Measurements from ENCODE around the gene ENOPH1. TPM values are rescaled to one million over a fixed set of nuclear protein-coding genes. Genes with fewer than 3 reads are reported as not detected.
"Not testable (repeated sequence)": the region's sequence is repeated elsewhere in the genome, so short reads cannot be mapped to it uniquely, and the experiment has no call there.

ENOPH1 gene
- total RNA-seq, result 36.7 TPM in 2 replicates

DNA sequence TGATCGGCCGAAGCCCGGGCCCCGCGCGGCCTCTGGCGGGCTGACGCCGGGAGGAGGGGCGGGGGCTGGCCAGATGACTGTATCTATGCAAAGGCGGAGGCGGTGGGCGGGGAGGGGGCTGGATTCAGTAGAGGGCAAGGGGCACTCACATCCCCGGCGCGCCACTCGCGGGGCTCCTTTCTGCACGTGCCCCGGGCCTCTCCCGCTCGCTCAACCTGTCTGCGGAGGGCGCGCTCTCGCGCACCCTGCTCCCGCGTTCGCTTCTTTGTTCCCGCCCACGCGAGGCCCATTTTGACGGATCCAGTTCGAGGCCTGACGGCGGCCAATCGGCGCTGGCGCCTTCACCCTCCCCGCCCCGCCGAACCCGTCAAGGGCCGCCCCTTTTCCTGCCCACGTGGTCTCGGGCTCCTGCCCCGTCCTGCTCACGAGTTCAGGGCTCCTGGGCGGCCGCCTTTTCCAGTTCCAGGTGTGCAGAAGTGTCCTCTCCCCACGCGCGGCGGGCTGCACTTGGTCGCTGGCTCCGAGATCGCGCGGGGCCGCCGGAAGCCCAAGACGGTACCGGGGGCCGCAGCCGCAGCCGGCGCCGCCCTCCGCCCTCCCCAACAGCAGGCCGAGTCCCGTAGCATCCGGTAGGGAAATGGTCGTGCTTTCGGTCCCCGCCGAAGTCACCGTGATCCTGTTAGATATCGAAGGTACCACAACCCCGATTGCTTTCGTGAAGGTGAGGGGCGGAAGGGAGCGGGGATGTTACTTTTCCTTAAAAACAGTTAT, at the start of gene ENOPH1, which contains the start of gene HNRNPDL:
ENOPH1 (plus strand) TSS at position 398 of the 771 bp plus-strand sequence; CDS start at position 638, 240 bp downstream.
HNRNPDL (minus strand) TSS at position 270 of the 771 bp plus-strand sequence. CDS start 772 bp downstream, outside the sequence.
- peak within 1 kb of the TSS; percentile 74 for H3K4me3 ChIP-seq (ENCODE audit: low read depth, low read length)
- peak; percentile 92 for DNase-seq (ENCODE audit: low read depth)
- TF ChIP-seq, protein P1, sequence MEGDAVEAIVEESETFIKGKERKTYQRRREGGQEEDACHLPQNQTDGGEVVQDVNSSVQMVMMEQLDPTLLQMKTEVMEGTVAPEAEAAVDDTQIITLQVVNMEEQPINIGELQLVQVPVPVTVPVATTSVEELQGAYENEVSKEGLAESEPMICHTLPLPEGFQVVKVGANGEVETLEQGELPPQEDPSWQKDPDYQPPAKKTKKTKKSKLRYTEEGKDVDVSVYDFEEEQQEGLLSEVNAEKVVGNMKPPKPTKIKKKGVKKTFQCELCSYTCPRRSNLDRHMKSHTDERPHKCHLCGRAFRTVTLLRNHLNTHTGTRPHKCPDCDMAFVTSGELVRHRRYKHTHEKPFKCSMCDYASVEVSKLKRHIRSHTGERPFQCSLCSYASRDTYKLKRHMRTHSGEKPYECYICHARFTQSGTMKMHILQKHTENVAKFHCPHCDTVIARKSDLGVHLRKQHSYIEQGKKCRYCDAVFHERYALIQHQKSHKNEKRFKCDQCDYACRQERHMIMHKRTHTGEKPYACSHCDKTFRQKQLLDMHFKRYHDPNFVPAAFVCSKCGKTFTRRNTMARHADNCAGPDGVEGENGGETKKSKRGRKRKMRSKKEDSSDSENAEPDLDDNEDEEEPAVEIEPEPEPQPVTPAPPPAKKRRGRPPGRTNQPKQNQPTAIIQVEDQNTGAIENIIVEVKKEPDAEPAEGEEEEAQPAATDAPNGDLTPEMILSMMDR (IDR thresholded peaks at IDR 0.05; ENCODE audit: insufficient read depth, low read depth, low read length), result no peak

DNA sequence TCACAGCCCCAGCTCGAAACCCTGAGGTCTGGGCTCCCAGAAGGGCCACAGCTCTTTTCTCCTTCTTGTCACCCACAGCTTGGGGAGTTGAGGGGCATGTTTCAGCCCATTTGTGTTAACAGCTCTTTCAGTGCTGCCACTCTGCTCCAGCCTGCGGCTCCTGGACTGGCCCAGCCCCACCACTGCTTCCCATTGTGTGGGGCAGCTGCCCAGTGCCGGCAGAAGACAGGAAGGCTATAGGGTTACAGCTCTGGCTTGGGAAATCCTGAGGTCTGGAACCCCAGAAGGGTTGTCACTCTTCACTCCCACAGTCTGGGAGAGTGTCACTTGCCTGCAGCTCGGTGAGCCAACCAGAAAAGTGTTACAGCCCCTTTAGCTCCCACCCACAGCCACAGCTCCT, 49.6 kb upstream of the ENOPH1 start:
- no peak for DNase-seq (ENCODE audit: low read depth)
- no peak overlapping the region for H3K4me3 ChIP-seq (ENCODE audit: low read depth, low read length)
- TF ChIP-seq, protein P1 (IDR thresholded peaks at IDR 0.05; ENCODE audit: insufficient read depth, low read depth, low read length), result no peak

DNA sequence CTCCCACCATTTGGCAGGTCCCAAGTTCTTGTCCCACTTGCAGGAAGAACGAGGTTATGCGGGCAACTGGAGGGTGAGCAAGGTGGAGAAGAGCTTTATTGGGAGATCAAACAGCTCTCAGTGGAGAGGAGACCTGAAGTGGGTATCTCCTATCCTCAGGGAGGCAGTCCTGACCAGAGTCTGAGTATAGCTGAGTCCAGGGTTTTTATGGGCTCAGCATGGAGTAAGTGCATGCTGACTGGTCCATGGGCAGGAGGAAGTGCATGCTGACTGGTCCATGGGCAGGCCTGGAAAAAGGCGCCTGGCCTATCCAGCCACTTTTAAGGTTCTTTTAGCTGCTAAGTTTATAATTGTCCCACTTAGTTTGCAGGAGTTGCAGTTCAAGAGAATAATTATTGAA, 49.2 kb upstream of the ENOPH1 start:
- TF ChIP-seq, protein P1 (IDR thresholded peaks at IDR 0.05; ENCODE audit: insufficient read depth, low read depth, low read length), result no peak
- no peak for DNase-seq (ENCODE audit: low read depth)
- H3K4me3 ChIP-seq (ENCODE audit: low read depth, low read length), result no peak overlapping the region

DNA sequence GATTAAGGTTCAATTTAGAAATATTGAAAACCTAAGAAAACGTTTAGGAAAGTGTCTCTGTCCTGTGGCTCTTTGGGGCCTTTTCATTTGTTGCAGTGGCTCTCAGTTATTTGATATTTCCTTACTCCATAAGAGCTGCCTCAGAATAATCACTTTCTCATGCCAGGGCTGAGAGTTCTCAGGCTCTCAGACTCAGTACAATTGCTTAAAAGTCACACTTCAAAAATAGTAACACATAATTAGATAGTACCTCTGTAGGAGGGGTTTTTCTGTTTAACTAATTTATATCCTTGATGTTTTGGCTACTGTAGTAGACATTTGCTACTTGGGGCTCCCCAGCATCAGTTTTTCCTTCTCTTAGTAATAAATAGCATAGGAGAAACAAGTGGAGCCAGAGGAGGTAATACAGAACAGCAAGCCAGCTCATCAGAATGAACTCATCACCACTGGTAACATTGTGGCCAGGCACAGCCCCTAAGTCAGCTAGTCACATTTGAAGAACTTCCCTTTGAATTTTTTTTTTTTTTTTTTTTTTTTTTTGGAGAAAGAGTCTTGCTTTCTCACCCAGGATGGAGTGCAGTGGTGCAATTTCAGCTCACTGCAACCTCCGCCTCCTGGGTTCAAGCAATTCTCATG, 48.6 kb upstream of the ENOPH1 start:
- DNase-seq (ENCODE audit: low read depth), result no peak
- TF ChIP-seq, protein P1 (IDR thresholded peaks at IDR 0.05; ENCODE audit: insufficient read depth, low read depth, low read length), result no peak

DNA sequence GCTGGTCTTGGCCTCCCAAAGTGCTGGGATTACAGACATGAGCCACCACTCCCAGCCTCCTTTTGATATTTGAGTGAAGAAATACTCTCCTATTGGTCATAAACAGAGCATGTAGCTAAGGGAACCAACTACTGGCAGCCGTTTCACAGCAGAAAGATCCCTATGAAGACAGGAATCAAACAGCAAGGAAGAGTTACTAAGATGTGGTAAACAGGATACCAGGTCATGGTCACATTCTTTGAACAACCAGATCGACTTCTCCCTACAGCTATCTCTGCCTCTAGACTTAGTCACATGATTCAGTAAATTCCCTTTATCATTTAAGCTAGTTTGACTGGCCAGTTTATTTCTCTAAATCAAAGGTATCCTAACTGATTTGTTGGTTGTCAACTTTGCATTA, 47.6 kb upstream of the ENOPH1 start:
- TF ChIP-seq, protein P1 (IDR thresholded peaks at IDR 0.05; ENCODE audit: insufficient read depth, low read depth, low read length), result no peak
- no peak for DNase-seq (ENCODE audit: low read depth)

More for the DNA sequence above, 48.6 kb upstream of the ENOPH1 start:
- no peak overlapping the region for H3K4me3 ChIP-seq (ENCODE audit: low read depth, low read length)

DNA sequence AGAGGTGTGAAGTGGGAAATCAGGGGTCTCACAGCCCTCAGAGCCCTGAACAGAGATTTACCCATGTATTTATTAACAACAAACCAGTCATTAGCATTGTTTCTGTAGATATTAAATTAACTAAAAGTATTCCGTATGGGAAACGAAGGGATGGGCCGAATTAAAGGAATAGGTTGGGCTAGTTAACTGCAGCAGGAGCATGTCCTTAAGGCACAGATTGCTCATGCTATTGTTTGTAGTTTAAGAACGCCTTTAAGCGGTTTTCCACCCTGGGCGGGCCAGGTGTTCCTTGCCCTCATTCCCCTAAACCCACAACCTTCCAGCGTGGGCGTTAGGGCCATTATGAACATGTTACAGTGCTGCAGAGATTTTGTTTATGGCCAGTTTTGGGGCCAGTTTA, 44.1 kb upstream of the ENOPH1 start:
- not testable (repeated sequence) for DNase-seq (ENCODE audit: low read depth); H3K4me3 ChIP-seq (ENCODE audit: low read depth, low read length)

More for the DNA sequence above, 47.6 kb upstream of the ENOPH1 start:
- H3K4me3 ChIP-seq (ENCODE audit: low read depth, low read length), result no peak overlapping the region

DNA sequence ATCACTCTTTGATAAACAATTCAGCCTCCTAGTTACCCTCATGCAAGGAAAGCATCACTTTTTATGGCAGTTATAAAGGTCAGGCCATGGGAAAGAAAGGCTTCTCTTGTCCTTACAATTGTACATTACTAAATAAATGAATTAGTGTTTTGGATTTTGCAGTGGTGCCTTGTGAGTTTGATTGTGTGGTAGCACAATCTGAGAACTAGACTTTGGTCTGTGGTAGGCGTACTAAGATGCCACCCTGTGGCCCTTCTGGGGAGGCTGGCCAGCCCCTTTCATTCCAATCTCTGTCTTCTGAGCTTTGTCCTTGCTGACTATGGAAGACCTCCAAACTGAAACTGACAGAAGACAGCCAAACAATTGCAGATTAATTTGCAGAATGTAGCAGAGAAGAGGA, 42.0 kb upstream of the ENOPH1 start:
- TF ChIP-seq, protein P1 (IDR thresholded peaks at IDR 0.05; ENCODE audit: insufficient read depth, low read depth, low read length), result no peak
- DNase-seq (ENCODE audit: low read depth), result no peak
- no peak overlapping the region for H3K4me3 ChIP-seq (ENCODE audit: low read depth, low read length)

DNA sequence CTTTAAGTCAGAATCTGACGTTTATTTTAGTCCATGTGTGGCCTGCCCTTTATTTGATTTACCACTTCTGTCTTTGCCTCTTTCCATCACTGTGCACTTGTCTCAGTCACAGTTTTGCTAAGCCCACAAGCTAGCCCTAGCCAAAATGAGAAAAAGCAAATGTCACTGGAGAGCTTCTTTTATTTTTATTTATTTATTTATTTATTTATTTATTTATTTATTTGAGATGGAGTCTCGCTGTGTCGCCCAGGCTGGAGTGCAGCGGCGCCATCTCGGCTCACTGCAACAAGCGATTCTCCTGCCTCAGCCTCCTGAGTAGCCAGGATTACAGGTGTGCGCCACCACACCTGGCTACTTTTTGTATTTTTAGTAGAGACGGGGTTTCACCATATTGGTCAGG, 40.3 kb upstream of the ENOPH1 start:
- not testable (repeated sequence) for H3K4me3 ChIP-seq (ENCODE audit: low read depth, low read length); DNase-seq (ENCODE audit: low read depth)

Measured in fibroblast of villous mesenchyme (primary cell).